Measurements from ENCODE around the gene SLC6A3.
"Not testable (repeated sequence)": the region's sequence is repeated elsewhere in the genome, so short reads cannot be mapped to it uniquely, and the experiment has no call there.

The SLC6A3 gene

DNA sequence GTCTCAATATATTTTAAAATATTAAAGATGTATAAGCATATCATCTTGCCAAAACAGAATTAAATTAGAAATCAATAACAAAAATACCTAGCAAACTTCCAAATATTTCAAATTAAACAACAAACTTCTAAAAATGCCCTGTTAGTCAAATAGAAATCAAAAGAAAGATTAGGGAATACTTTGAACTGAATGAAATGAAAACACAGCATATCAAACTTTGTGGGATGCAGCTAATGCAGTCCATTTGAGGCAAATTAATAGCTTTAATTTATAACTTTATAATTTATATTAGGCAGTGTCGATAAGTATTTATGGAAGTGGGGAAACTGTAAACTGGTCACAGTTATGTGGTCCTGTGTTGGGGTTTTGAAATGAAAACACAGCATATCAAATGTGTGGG is 17.1 kb downstream of the SLC6A3 start:
- no peak for FAIRE-seq
- TF ChIP-seq POU2F2 (IDR thresholded peaks at IDR 0.05; ENCODE audit: low read depth, low read length) = no peak
- TF ChIP-seq POLR2A (IDR thresholded peaks at IDR 0.05; ENCODE audit: low read depth, low read length) = no peak
- no peak for TF ChIP-seq POLR2AphosphoS5 (IDR thresholded peaks at IDR 0.05; ENCODE audit: low read depth, low read length)
- TF ChIP-seq TAF1 (IDR thresholded peaks at IDR 0.05; ENCODE audit: low read depth, low read length) = no peak
- TF ChIP-seq SPI1 (IDR thresholded peaks at IDR 0.05; ENCODE audit: low read depth, low read length) = no peak
- TF ChIP-seq PAX5 (IDR thresholded peaks at IDR 0.05; ENCODE audit: insufficient read depth, low read length, severe bottlenecking) = no peak
- DNase-seq (ENCODE audit: insufficient read length, low spot score) = no peak

DNA sequence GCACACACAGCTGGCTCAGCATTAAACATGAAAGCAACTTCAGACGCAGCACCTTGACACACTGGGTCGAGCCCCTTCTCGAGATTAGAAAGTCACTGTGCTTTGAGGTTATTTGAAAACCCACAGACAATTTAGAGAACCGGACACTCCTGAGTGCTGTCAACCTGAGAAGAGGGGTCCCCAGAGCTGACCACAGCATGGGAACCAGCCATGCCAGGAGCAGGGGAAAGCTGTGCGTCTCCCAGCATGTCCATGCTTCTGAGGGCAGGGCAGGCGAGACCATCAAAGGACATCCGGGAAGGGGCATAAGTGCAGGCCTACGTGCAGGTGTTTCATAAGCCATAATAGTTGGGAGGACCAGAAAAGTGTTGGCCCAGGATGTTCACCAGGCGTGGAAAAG is 20.5 kb downstream of the SLC6A3 start:
- no peak for DNase-seq (ENCODE audit: insufficient read length, low spot score)
- FAIRE-seq = no peak
- TF ChIP-seq POLR2AphosphoS5 (IDR thresholded peaks at IDR 0.05; ENCODE audit: low read depth, low read length) = no peak
- TF ChIP-seq POU2F2 (IDR thresholded peaks at IDR 0.05; ENCODE audit: low read depth, low read length) = no peak
- no peak for TF ChIP-seq POLR2A (IDR thresholded peaks at IDR 0.05; ENCODE audit: low read depth, low read length)
- no peak for TF ChIP-seq TAF1 (IDR thresholded peaks at IDR 0.05; ENCODE audit: low read depth, low read length)
- no peak for TF ChIP-seq SPI1 (IDR thresholded peaks at IDR 0.05; ENCODE audit: low read depth, low read length)
- no peak for TF ChIP-seq PAX5 (IDR thresholded peaks at IDR 0.05; ENCODE audit: insufficient read depth, low read length, severe bottlenecking)

DNA sequence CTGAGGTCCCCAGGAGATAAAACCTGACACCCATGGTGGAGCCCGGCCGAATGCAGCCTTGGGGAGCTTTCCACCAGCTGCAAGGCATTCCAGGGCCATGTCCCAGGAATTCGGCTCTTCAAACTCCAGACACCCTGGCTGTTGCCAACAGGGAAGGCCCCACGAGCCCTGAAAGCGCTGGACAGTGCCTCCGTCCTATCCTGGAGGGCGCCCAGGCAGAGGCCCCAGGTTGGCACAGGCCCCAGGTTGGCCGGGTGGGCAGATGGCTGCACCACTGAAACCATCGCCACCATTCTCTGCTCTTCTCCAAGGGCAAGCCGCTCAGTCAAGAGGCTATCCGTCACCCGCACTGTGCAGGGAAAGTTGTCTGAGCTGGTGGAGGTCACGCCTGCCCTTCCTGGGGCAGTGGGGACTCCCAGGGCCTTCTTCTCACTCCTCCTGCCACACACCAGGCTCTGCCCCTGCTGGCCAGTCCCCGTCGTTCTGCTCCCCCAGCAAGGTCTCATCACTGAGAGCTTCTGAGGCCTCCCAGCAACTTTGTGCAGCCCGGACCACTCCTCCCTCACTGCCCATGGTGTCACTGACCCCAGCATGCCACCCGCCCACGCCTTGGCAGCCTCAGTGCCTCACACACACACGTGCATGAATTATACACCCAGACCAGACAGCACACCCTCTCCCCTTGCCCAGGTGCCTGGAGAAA is 21.2 kb downstream of the SLC6A3 start:
- TF ChIP-seq SPI1 (IDR thresholded peaks at IDR 0.05; ENCODE audit: low read depth, low read length) (no peak), TAF1 (IDR thresholded peaks at IDR 0.05; ENCODE audit: low read depth, low read length) (no peak), PAX5 (IDR thresholded peaks at IDR 0.05; ENCODE audit: insufficient read depth, low read length, severe bottlenecking) (no peak), POLR2A (IDR thresholded peaks at IDR 0.05; ENCODE audit: low read depth, low read length) (no peak), POU2F2 (IDR thresholded peaks at IDR 0.05; ENCODE audit: low read depth, low read length) (no peak), POLR2AphosphoS5 (IDR thresholded peaks at IDR 0.05; ENCODE audit: low read depth, low read length) (no peak)
- FAIRE-seq (no peak), DNase-seq (ENCODE audit: insufficient read length, low spot score) (no peak)

DNA sequence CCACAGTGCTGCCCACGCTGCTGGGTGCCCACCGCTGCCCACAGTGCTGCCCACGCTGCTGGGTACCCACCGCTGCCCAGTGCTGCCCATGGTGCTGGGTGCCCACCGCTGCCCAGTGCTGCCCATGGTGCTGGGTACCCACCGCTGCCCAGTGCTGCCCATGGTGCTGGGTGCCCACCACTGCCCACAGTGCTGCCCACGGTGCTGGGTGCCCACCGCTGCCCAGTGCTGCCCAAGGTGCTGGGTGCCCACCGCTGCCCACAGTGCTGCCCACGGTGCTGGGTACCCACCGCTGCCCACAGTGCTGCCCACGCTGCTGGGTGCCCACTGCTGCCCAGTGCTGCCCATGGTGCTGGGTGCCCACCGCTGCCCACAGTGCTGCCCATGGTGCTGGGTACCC is 22.7 kb downstream of the SLC6A3 start:
- not testable (repeated sequence) for FAIRE-seq; DNase-seq (ENCODE audit: insufficient read length, low spot score)

DNA sequence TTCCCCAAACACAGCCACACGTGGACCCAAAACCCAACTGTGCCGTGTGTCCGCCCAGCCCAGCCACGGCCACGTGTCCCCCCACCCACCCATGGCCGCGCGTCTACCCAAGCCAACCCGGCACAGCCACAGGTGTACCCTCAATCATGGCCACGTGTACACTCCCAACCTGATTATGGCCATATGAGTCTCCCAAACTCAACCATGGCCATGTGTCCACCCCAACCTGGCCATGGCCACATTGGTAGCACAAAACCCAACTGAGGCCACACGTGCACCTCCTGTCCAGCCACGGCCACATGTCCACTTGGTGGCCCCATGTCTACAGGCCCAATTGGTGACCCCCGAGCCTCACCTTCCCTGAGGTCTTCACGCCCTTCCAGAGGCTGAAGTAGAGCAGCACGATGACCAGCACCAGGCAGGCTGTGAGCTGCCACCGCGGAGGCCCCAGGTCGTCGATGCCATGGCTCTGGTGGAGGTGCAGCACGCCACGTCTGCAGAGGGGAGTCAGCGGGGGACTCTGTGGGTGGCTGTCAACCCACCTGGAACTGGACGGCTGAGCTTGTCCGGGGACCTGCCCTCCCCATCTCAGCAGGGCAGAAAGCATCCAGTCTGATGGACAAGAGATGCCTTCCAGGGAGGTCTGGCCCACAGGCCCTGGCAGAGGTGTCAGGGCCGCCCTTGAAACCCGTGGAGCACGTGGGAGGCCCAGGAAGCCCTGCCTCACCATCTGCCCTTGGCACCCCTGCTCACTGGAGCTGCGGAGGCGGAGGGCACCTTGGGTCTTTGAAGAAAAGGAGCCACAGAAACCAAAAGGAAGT is 23.5 kb downstream of the SLC6A3 start:
- FAIRE-seq = no peak

DNA sequence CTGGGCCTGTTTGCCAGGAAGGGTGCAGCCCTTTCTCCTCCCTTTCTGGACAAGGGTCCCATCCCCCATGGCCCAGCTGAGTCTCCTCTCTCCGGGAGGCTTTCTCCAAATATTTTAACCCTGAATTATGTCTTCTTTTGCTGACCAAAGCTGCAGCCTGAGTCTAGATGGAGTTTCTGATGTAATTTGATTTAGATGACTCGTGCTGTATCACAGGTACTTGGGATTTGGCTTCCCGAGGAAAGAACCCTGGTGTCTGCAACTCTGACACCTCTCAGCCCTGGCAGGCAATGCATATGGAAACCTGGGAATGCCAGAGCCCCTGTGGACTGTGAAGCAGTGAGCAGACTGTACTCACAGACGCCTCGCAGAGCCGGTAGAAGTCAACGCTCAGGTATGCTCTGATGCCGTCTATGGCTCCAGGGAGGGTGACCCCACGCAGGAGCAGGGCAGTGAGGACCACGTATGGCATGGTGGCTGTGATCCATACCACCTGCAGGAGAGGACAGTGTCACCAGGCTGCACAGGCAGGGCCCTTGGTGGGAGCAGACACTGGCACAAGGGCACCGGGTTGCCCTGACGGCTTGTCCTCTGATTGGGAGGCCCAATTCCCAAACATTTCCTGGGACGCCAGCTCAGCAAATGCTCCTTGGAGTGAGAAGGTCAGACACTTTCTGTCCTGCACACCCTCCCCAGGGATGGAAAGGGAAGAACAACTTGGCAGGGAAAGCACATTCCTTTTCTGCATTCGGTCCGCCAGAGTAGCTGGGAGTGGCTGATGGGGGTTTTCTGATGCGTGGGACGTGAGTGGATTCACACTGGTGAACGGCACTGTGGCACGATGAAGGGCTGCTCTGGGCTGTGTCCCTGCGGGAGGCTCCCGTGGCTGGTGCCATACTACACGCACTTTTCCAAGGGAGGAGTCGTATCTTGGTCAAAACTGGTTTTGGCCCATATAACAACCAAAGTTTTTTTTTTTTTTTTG is 24.7 kb downstream of the SLC6A3 start:
- TF ChIP-seq TAF1 (IDR thresholded peaks at IDR 0.05; ENCODE audit: low read depth, low read length) = no peak
- DNase-seq (ENCODE audit: insufficient read length, low spot score) (no peak), FAIRE-seq (no peak)

More for the DNA sequence above, 23.5 kb downstream of the SLC6A3 start:
- DNase-seq (ENCODE audit: insufficient read length, low spot score) = no peak
- TF ChIP-seq POLR2AphosphoS5 (IDR thresholded peaks at IDR 0.05; ENCODE audit: low read depth, low read length) (no peak), TAF1 (IDR thresholded peaks at IDR 0.05; ENCODE audit: low read depth, low read length) (no peak), PAX5 (IDR thresholded peaks at IDR 0.05; ENCODE audit: insufficient read depth, low read length, severe bottlenecking) (no peak), SPI1 (IDR thresholded peaks at IDR 0.05; ENCODE audit: low read depth, low read length) (no peak), POU2F2 (IDR thresholded peaks at IDR 0.05; ENCODE audit: low read depth, low read length) (no peak), POLR2A (IDR thresholded peaks at IDR 0.05; ENCODE audit: low read depth, low read length) (no peak)

DNA sequence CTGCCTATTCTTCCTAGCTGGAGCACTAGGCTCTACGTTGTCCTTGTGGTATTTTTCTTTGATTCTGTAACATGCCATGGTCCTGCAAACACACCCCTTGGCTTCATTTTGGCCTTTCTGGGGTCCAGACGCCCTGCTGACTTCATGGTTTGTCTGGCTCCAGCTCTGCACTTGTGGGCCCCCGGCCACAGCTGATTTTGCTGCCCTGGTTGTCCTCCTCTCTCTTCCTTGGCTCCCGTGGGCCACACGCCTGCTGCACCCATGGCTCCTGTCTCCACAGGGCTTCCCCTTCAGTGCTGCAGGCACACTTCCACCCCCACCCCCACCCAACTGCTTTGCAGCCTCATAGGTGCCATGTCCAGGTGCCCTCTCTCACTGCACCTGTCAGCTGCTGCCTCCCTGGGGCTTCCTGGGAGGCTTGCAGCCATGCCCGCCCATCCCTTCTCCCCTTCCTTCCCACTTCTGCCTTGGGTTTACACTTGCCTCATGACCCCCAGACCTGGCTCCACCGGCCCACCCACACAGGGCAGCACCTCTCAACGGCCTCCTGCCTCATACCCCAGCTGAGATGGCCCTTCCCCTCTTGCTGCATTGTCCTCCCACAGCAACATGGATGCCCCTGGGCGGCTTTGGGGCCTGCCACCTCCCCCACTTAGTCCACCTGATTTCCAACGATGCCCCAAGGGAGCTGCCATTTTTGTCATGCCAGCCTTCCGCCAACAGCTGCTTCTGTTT is 25.6 kb downstream of the SLC6A3 start:
- FAIRE-seq (no peak), DNase-seq (ENCODE audit: insufficient read length, low spot score) (no peak)
- TF ChIP-seq TAF1 (IDR thresholded peaks at IDR 0.05; ENCODE audit: low read depth, low read length) (no peak), POLR2AphosphoS5 (IDR thresholded peaks at IDR 0.05; ENCODE audit: low read depth, low read length) (no peak), PAX5 (IDR thresholded peaks at IDR 0.05; ENCODE audit: insufficient read depth, low read length, severe bottlenecking) (no peak), POLR2A (IDR thresholded peaks at IDR 0.05; ENCODE audit: low read depth, low read length) (no peak), POU2F2 (IDR thresholded peaks at IDR 0.05; ENCODE audit: low read depth, low read length) (no peak), SPI1 (IDR thresholded peaks at IDR 0.05; ENCODE audit: low read depth, low read length) (no peak)

DNA sequence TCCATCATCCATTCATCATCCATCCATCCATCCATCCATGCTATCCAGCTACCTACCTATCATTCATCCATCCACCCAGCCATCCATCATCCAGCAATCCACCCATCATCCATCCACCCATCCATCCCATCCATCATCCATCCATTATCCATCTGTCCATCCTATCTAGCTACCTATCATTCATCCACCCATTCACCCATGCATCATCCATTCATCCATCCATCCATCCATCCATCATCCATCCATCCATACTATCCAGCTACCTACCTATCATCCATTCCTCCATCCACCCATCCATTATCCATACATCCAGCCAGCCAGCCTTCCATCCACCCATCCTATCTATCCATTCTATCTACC is 26.3 kb downstream of the SLC6A3 start:
- DNase-seq (ENCODE audit: insufficient read length, low spot score) (no peak), FAIRE-seq (no peak)
- TF ChIP-seq POLR2A (IDR thresholded peaks at IDR 0.05; ENCODE audit: low read depth, low read length) (no peak), PAX5 (IDR thresholded peaks at IDR 0.05; ENCODE audit: insufficient read depth, low read length, severe bottlenecking) (no peak), SPI1 (IDR thresholded peaks at IDR 0.05; ENCODE audit: low read depth, low read length) (no peak), POLR2AphosphoS5 (IDR thresholded peaks at IDR 0.05; ENCODE audit: low read depth, low read length) (no peak), POU2F2 (IDR thresholded peaks at IDR 0.05; ENCODE audit: low read depth, low read length) (no peak), TAF1 (IDR thresholded peaks at IDR 0.05; ENCODE audit: low read depth, low read length) (no peak)
